HepG2 (cell line): Measurements from ENCODE around the gene TIMM23B. TPM values are rescaled to one million over a fixed set of nuclear protein-coding genes. Genes with fewer than 3 reads are reported as not detected.

Experiments
- ATF7-NPFF ChIP-seq: sonication (generic); formaldehyde crosslinking; IDR thresholded peaks from 2 replicates; pipeline ENCODE4 v1.8.1; 2023; ENCODE audit warnings: mild to moderate bottlenecking, low read depth, missing genetic modification reagents, moderate library complexity
- BHLHE40 ChIP-seq: IDR thresholded peaks from 2 replicates; pipeline ENCODE4 v1.6.1; 2011; ENCODE audit warnings: low read length, improper control_type of control experiment
- FOXA3 ChIP-seq: IDR thresholded peaks from 2 replicates; pipeline ENCODE4 v1.6.1; 2016; ENCODE audit warnings: missing genetic modification reagents, missing compliant biosample characterization
- HBP1 ChIP-seq: IDR thresholded peaks from 2 replicates; pipeline ENCODE4 v1.6.1; 2016; ENCODE audit warnings: low read depth, control low read depth
- HIVEP1 ChIP-seq: sonication (generic); formaldehyde crosslinking; IDR thresholded peaks from 2 replicates; pipeline ENCODE4 v1.4.0; 2020; ENCODE audit warnings: mild to moderate bottlenecking, missing genetic modification reagents
- MEIS2 ChIP-seq: sonication (generic); formaldehyde crosslinking; IDR thresholded peaks from 2 replicates; pipeline ENCODE4 v1.9.0; 2021; ENCODE audit warnings: mild to moderate bottlenecking, missing genetic modification reagents
- REPIN1 ChIP-seq: sonication (generic); formaldehyde crosslinking; IDR thresholded peaks from 2 replicates; pipeline ENCODE4 v1.8.0; 2022; ENCODE audit warnings: missing genetic modification reagents, low read depth, mild to moderate bottlenecking, borderline replicate concordance
- TOPORS ChIP-seq: sonication (generic); formaldehyde crosslinking; IDR thresholded peaks from 2 replicates; pipeline ENCODE4 v1.8.0; 2023; ENCODE audit warnings: mild to moderate bottlenecking, missing genetic modification reagents
- ZBTB25 ChIP-seq: IDR thresholded peaks from 2 replicates; pipeline ENCODE4 v1.6.1; 2018; ENCODE audit warnings: missing genetic modification reagents
- ZBTB38 ChIP-seq: sonication (generic); formaldehyde crosslinking; IDR thresholded peaks from 2 replicates; pipeline ENCODE4 v1.5.1; 2020; ENCODE audit warnings: mild to moderate bottlenecking, missing genetic modification reagents
- ZNF350 ChIP-seq: sonication (generic); formaldehyde crosslinking; IDR thresholded peaks from 2 replicates; pipeline ENCODE4 v1.4.0; 2020; ENCODE audit warnings: mild to moderate bottlenecking, low read depth, missing genetic modification reagents, borderline replicate concordance
- ZNF547 ChIP-seq: sonication (generic); formaldehyde crosslinking; IDR thresholded peaks from 2 replicates; pipeline ENCODE4 v1.5.1; 2020; ENCODE audit warnings: mild to moderate bottlenecking, missing genetic modification reagents
- ZNF639 ChIP-seq: conservative IDR thresholded peaks from 2 replicates; pipeline ENCODE4 v1.6.1; 2018; ENCODE audit warnings: missing genetic modification reagents
- ZNF784 ChIP-seq: sonication (generic); formaldehyde crosslinking; IDR thresholded peaks from 2 replicates; pipeline ENCODE4 v1.5.1; 2020; ENCODE audit warnings: missing genetic modification reagents, mild to moderate bottlenecking, borderline replicate concordance
- polyA plus RNA-seq, 8 experiments: library from polyadenylated mRNA; depleted of rRNA in 3 of 8; stranded (reverse) in 7 of 8; unstranded in 1 of 8; fragments of >200 nt; fragmentation: Illumina TruSeq in 4 of 8; extraction: Trizol in 4 of 8; gene quantifications; 2 replicates each; pipeline versions ENCODE4 v1.2.1 to v1.2.3, GENCODE V29; 2011 to 2016; ENCODE audit warnings: low read depth in 4 of 8, missing spikeins in 1 of 8, mixed read lengths in 1 of 8; ENCODE audit not compliant: insufficient read depth in 1 of 8
- total RNA-seq, 5 experiments: library from RNA; depleted of rRNA; stranded (reverse); fragments of >200 nt; fragmentation: Illumina TruSeq; extraction: Trizol; gene quantifications; 2 replicates each; pipeline ENCODE4 v1.2.3, GENCODE V29; 2016; ENCODE audit warnings: low read depth in 1 of 5
- TF ChIP-seq, protein P1 (sequence below): sonication (generic); formaldehyde crosslinking; IDR thresholded peaks from 2 replicates; pipeline ENCODE4 v1.9.0; 2022; ENCODE audit warnings: missing genetic modification reagents, mild to moderate bottlenecking, borderline replicate concordance
- TF ChIP-seq, protein P2 (sequence below): sonication (generic); formaldehyde crosslinking; IDR thresholded peaks from 2 replicates; pipeline ENCODE4 v1.8.1; 2022; ENCODE audit warnings: mild to moderate bottlenecking, missing genetic modification reagents
- TF ChIP-seq, protein P3 (sequence below): sonication (generic); formaldehyde crosslinking; IDR thresholded peaks from 2 replicates; pipeline ENCODE4 v1.4.0; 2020; ENCODE audit warnings: missing genetic modification reagents

TIMM23B gene
- total and polyA plus RNA-seq, 2 of the 13 experiments (the other 11 are each of a cell fraction or from before 2014, with no cell fraction given): 10.8 to 13.0 TPM

GRCh38 chr10:49941447-49942338 lies at the start of gene TIMM23B, which contains the start of gene PARG (continued):
- TF ChIP-seq, protein P1, sequence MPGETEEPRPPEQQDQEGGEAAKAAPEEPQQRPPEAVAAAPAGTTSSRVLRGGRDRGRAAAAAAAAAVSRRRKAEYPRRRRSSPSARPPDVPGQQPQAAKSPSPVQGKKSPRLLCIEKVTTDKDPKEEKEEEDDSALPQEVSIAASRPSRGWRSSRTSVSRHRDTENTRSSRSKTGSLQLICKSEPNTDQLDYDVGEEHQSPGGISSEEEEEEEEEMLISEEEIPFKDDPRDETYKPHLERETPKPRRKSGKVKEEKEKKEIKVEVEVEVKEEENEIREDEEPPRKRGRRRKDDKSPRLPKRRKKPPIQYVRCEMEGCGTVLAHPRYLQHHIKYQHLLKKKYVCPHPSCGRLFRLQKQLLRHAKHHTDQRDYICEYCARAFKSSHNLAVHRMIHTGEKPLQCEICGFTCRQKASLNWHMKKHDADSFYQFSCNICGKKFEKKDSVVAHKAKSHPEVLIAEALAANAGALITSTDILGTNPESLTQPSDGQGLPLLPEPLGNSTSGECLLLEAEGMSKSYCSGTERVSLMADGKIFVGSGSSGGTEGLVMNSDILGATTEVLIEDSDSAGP (CRISPR knock-in tag): peak; percentile 79; the same call in 1 of the 2 replicates
- TF ChIP-seq ATF7-NPFF: 0 out of 2 replicates have a peak, but pooled peaks have one; percentile 52
- TF ChIP-seq TOPORS (CRISPR knock-in tag): peak; percentile 68; the same call in 1 of the 2 replicates
- peak; percentile 84 for TF ChIP-seq REPIN1 (CRISPR knock-in tag)
- TF ChIP-seq, protein P2, sequence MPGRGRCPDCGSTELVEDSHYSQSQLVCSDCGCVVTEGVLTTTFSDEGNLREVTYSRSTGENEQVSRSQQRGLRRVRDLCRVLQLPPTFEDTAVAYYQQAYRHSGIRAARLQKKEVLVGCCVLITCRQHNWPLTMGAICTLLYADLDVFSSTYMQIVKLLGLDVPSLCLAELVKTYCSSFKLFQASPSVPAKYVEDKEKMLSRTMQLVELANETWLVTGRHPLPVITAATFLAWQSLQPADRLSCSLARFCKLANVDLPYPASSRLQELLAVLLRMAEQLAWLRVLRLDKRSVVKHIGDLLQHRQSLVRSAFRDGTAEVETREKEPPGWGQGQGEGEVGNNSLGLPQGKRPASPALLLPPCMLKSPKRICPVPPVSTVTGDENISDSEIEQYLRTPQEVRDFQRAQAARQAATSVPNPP: peak; percentile 63; the same call in 1 of the 2 replicates
- peak; percentile 62; the same call in 1 of the 2 replicates for TF ChIP-seq ZNF639 (CRISPR knock-in tag)
- peak; percentile 82; the same call in 1 of the 2 replicates for TF ChIP-seq ZNF350 (CRISPR knock-in tag)
- TF ChIP-seq ZBTB38 (CRISPR knock-in tag): peak; percentile 48; the same call in 1 of the 2 replicates
- peak; percentile 82; the same call in 1 of the 2 replicates for TF ChIP-seq ZNF547 (CRISPR knock-in tag)
- TF ChIP-seq FOXA3: 0 out of 2 replicates have a peak, but pooled peaks have one; percentile 17
- TF ChIP-seq BHLHE40: peak; percentile 80
- TF ChIP-seq HIVEP1 (CRISPR knock-in tag): 0 out of 2 replicates have a peak, but pooled peaks have one; percentile 35
- peak; percentile 69; the same call in 1 of the 2 replicates for TF ChIP-seq ZBTB25
- peak; percentile 87; the same call in 1 of the 2 replicates for TF ChIP-seq ZNF784 (CRISPR knock-in tag)
- peak; percentile 89 for TF ChIP-seq HBP1 (CRISPR knock-in tag)
- TF ChIP-seq MEIS2 (CRISPR knock-in tag): peak; percentile 81; the same call in 1 of the 2 replicates
- TF ChIP-seq, protein P3, sequence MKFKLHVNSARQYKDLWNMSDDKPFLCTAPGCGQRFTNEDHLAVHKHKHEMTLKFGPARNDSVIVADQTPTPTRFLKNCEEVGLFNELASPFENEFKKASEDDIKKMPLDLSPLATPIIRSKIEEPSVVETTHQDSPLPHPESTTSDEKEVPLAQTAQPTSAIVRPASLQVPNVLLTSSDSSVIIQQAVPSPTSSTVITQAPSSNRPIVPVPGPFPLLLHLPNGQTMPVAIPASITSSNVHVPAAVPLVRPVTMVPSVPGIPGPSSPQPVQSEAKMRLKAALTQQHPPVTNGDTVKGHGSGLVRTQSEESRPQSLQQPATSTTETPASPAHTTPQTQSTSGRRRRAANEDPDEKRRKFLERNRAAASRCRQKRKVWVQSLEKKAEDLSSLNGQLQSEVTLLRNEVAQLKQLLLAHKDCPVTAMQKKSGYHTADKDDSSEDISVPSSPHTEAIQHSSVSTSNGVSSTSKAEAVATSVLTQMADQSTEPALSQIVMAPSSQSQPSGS: 0 out of 2 replicates have a peak, but pooled peaks have one; percentile 20
